Mesodermal cell (in vitro differentiated cells): ENCODE measurements around the gene CENPF.

Experiments
- H3K27ac ChIP-seq: 2 replicates; pipeline ENCODE4 v1.7.0; 2013; ENCODE audit warnings: mild to moderate bottlenecking, low read depth, low read length, moderate library complexity; ENCODE audit not compliant: severe bottlenecking
- H3K36me3 ChIP-seq: 2 replicates; pipeline ENCODE4 v1.7.1; 2013; ENCODE audit warnings: mild to moderate bottlenecking, low read length, moderate library complexity; ENCODE audit not compliant: control insufficient read depth, insufficient read depth
- H3K4me1 ChIP-seq: one replicate; pipeline ENCODE4 v1.7.1; 2013; ENCODE audit warnings: mild to moderate bottlenecking, low read length; ENCODE audit not compliant: insufficient read depth, control insufficient read depth, poor library complexity, severe bottlenecking
- H3K4me3 ChIP-seq: 2 replicates; pipeline ENCODE4 v1.7.0; 2013; ENCODE audit warnings: low read length, control low read depth, mild to moderate bottlenecking; ENCODE audit not compliant: insufficient read depth, poor library complexity, severe bottlenecking; ENCODE audit errors: extremely low read depth
- H3K9me3 ChIP-seq: 2 replicates; pipeline ENCODE4 v1.7.1; 2013; ENCODE audit warnings: mild to moderate bottlenecking, low read length, moderate library complexity; ENCODE audit not compliant: control insufficient read depth
- WGBS, 2 experiments: methylation state at CpG; one replicate each; pipeline ENCODE4 v1.1.5; 2013; ENCODE audit warnings: missing lambda C conversion rate in 2 of 2; ENCODE audit not compliant: insufficient coverage in 2 of 2; 5-methylcytosine and 5-hydroxymethylcytosine counted together

The CENPF gene

DNA sequence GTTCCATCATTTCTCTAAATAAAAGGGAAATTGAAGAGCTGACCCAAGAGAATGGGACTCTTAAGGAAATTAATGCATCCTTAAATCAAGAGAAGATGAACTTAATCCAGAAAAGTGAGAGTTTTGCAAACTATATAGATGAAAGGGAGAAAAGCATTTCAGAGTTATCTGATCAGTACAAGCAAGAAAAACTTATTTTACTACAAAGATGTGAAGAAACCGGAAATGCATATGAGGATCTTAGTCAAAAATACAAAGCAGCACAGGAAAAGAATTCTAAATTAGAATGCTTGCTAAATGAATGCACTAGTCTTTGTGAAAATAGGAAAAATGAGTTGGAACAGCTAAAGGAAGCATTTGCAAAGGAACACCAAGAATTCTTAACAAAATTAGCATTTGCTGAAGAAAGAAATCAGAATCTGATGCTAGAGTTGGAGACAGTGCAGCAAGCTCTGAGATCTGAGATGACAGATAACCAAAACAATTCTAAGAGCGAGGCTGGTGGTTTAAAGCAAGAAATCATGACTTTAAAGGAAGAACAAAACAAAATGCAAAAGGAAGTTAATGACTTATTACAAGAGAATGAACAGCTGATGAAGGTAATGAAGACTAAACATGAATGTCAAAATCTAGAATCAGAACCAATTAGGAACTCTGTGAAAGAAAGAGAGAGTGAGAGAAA is 38.4 kb downstream of the CENPF start:
- Histone ChIP-seq H3K36me3 (peaks cover 92% of the 10 kb centered on the region), H3K4me1 (peaks cover 11% of the 10 kb centered on the region), H3K4me3 (no peak overlapping the region), H3K27ac (no peak overlapping the region), H3K9me3 (no peaks in the 10 kb centered on the region)
- WGBS, 2 experiments, result 93 to 100% methylated on average over 1 to 2 of the region's 2 CpGs

GRCh38 chr1:214643030-214643429 is 40.0 kb downstream of the CENPF start:
- WGBS, 2 experiments, result 89 to 98% methylated on average over 5 to 7 of the region's 8 CpGs
- H3K36me3 ChIP-seq, result peaks cover 94% of the 10 kb centered on the region

GRCh38 chr1:214645712-214646111 is 42.7 kb downstream of the CENPF start:
- no peaks in the 10 kb centered on the region for H3K4me1 ChIP-seq
- no peak overlapping the region for H3K27ac ChIP-seq
- H3K4me3 ChIP-seq, result no peak overlapping the region
- H3K9me3 ChIP-seq, result no peaks in the 10 kb centered on the region
- H3K36me3 ChIP-seq, result peaks cover 96% of the 10 kb centered on the region
- 96 to 98% methylated on average over 9 to 10 of the region's 10 CpGs for WGBS, 2 experiments

More at GRCh38 chr1:214643030-214643429, 40.0 kb downstream of the CENPF start:
- Histone ChIP-seq H3K4me1 (peaks cover 10% of the 10 kb centered on the region), H3K9me3 (no peaks in the 10 kb centered on the region), H3K27ac (no peak overlapping the region), H3K4me3 (no peak overlapping the region)

DNA sequence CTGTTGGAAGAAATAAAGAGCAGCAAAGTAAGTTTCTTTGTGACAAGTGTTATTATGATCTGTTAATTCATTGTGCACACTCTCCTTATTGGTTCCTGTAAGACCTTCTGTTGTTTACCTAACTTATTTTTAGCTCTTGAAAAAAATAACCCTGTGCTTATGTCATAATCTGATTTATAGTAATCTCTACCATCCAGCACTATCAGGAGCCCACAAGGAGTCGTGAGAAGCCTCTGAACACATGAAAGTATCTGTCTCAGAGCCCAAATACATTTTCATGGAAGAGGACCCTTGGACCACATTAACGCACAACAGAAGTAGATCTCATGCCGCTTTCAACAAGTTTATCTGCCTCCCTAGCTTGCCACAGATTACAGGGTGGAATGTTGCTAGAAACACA is 45.8 kb downstream of the CENPF start:
- Histone ChIP-seq H3K4me3 (no peak overlapping the region), H3K9me3 (no peaks in the 10 kb centered on the region), H3K4me1 (no peaks in the 10 kb centered on the region), H3K27ac (no peak overlapping the region), H3K36me3 (peaks cover 98% of the 10 kb centered on the region)
- 91 to 100% methylated on average over 1 to 3 of the region's 3 CpGs for WGBS, 2 experiments

DNA sequence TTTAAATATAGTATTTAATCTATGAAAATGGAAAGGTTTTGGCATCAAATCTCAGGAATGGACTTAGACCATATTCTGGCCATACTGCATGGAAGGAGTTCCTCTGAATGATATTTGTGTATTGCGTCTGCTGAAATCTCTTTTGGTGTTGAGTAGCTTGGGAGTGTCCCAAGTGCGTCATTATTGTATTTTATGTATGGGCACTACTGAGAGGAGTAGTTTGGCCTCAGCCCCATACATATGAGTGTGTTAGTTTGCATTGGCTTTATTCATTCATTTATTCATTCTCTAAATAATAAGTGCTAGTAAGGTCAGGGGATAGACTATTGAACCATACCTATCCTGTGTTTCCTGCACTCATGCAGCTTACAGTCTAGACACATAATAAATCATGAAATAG is 46.6 kb downstream of the CENPF start:
- WGBS, 2 experiments, result 100% methylated on average over 1 of the region's 2 CpGs

DNA sequence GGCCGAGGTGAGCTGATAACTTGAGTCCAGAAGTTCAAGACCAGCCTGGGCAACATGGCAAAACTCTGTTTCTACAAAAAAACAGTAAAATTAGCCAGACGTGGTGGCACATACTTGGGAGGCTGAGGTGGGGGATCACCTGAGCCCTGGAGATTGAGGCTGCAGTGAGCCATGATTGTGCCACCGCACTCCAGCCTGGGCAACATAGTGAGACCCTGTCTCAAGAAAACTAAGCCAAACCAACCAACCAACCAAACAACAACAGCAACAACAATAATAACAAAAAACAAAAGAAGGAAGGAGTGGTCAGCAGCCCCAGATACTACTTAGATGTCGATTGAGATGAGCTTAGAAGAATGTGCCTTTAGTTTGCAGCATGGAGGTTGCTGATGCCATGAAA is 47.7 kb downstream of the CENPF start:
- Histone ChIP-seq H3K9me3 (no peaks in the 10 kb centered on the region), H3K4me3 (no peak overlapping the region), H3K4me1 (no peaks in the 10 kb centered on the region), H3K36me3 (peaks cover 97% of the 10 kb centered on the region), H3K27ac (no peak overlapping the region)
- WGBS, 2 experiments, result 88 to 100% methylated on average over 1 to 4 of the region's 4 CpGs

More for the DNA sequence above, 46.6 kb downstream of the CENPF start:
- Histone ChIP-seq H3K4me1 (no peaks in the 10 kb centered on the region), H3K27ac (no peak overlapping the region), H3K4me3 (no peak overlapping the region), H3K9me3 (no peaks in the 10 kb centered on the region), H3K36me3 (peaks cover 98% of the 10 kb centered on the region)

DNA sequence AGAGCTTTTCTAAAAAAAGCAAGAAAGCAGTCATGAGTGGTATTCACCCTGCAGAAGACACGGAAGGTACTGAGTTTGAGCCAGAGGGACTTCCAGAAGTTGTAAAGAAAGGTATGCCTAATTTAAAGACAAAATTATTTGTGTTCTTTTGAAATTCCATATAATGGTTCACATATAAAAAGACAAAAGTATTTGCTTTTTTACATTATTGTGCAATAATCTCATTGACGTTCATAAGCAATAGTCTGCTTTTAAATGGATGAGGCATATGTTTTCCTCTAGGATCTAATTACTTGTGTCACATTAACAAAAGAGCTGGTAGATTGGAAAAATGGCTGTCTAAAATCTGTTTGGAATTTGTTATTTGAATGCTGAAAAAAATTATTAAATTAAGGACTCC is 54.3 kb downstream of the CENPF start:
- 100% methylated on average over 1 of the region's 2 CpGs; no CpG with 5 or more reads in 1 of the 2 experiments for WGBS, 2 experiments
- Histone ChIP-seq H3K4me1 (no peaks in the 10 kb centered on the region), H3K36me3 (peaks cover 96% of the 10 kb centered on the region), H3K9me3 (no peaks in the 10 kb centered on the region), H3K4me3 (no peak overlapping the region), H3K27ac (no peak overlapping the region)

GRCh38 chr1:214658175-214658574 is 55.2 kb downstream of the CENPF start:
- H3K9me3 ChIP-seq, result no peaks in the 10 kb centered on the region
- 83 to 100% methylated on average over 1 of the region's 1 CpG for WGBS, 2 experiments
- no peaks in the 10 kb centered on the region for H3K4me1 ChIP-seq
- H3K4me3 ChIP-seq, result no peak overlapping the region
- peaks cover 96% of the 10 kb centered on the region for H3K36me3 ChIP-seq
- no peak overlapping the region for H3K27ac ChIP-seq

DNA sequence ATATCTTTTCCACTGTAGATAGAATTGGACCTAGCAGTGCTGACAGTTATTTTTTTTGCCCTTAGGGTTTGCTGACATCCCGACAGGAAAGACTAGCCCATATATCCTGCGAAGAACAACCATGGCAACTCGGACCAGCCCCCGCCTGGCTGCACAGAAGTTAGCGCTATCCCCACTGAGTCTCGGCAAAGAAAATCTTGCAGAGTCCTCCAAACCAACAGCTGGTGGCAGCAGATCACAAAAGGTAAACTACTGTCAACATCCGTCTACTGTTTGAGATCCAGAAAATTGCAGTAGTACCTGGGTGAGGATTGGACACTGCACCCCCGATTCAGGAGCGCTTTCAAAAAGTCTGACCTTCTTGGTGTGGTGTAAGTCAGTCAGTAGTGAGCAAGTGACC is 55.8 kb downstream of the CENPF start:
- Histone ChIP-seq H3K4me1 (no peaks in the 10 kb centered on the region), H3K36me3 (peaks cover 98% of the 10 kb centered on the region), H3K27ac (no peak overlapping the region), H3K4me3 (no peak overlapping the region), H3K9me3 (no peaks in the 10 kb centered on the region)
- 91 to 95% methylated on average over 9 of the region's 9 CpGs for WGBS, 2 experiments

GRCh38 chr1:214660190-214660589 is 57.2 kb downstream of the CENPF start:
- 100% methylated on average over 1 of the region's 2 CpGs; no CpG with 5 or more reads in 1 of the 2 experiments for WGBS, 2 experiments
- Histone ChIP-seq H3K4me3 (no peak overlapping the region), H3K9me3 (no peaks in the 10 kb centered on the region), H3K4me1 (no peaks in the 10 kb centered on the region), H3K27ac (no peak overlapping the region), H3K36me3 (peaks cover 98% of the 10 kb centered on the region)

- WGBS, 2 experiments, result 92 to 97% methylated on average over 4 of the region's 4 CpGs
- Histone ChIP-seq H3K9me3 (no peaks in the 10 kb centered on the region), H3K4me1 (no peaks in the 10 kb centered on the region), H3K4me3 (no peak overlapping the region), H3K36me3 (peaks cover 98% of the 10 kb centered on the region), H3K27ac (peak overlapping the region; percentile 3)
Measured at GRCh38 chr1:214660900-214661299, 57.9 kb downstream of the CENPF start.
